ENCODE results near the gene ARL15. TPM values are rescaled to one million over a fixed set of nuclear protein-coding genes. Genes with fewer than 3 reads are reported as not detected.

ARL15 gene
- total and polyA plus RNA-seq, 4 donors: 5.0 to 24.8 (median 13.3) TPM

- no peak for TF ChIP-seq MAX (IDR thresholded peaks at IDR 0.05)
- TF ChIP-seq HNF4A (conservative IDR thresholded peaks at IDR 0.05): no peak
- TF ChIP-seq FOXA2 (IDR thresholded peaks at IDR 0.05): no peak
Measured at GRCh38 chr5:54229041-54229780, 81.2 kb downstream of the ARL15 start (continued).

- no peak for DNase-seq (ENCODE audit: low spot score)
- no peak overlapping the region for H3K27ac ChIP-seq (ENCODE audit: low read depth in 1 of 2, low read length in 2 of 2)
- no peaks in the 10 kb centered on the region for H3K9me3 ChIP-seq (ENCODE audit: control insufficient read depth in 4 of 4, low read length in 3 of 4)
- H3K36me3 ChIP-seq (ENCODE audit: control insufficient read depth in 4 of 4, insufficient read depth in 3 of 4, low read depth in 1 of 4, low read length in 3 of 4): no peaks in the 10 kb centered on the region
- no peaks in the 10 kb centered on the region for H3K4me1 ChIP-seq (ENCODE audit: control insufficient read depth in 4 of 4, insufficient read depth in 4 of 4, low read length in 3 of 4)
- no peaks in the 10 kb centered on the region for H3K27me3 ChIP-seq (ENCODE audit: control insufficient read depth in 4 of 4, insufficient read depth in 4 of 4, low read length in 3 of 4)
- H3K4me3 ChIP-seq (ENCODE audit: low read depth in 1 of 3, low read length in 3 of 3): no peak overlapping the region
- WGBS: 94% methylated on average over 1 of the region's 1 CpG
- TF ChIP-seq SP1 (IDR thresholded peaks at IDR 0.05) (no peak), RAD21 (IDR thresholded peaks at IDR 0.05) (no peak), CTCF (IDR thresholded peaks at IDR 0.05; ENCODE audit: low read depth, low read length, missing input control) (no peak), FOXA1 (IDR thresholded peaks at IDR 0.05) (no peak), RXRA (IDR thresholded peaks at IDR 0.05) (no peak), TAF1 (conservative IDR thresholded peaks at IDR 0.05) (no peak), JUND (IDR thresholded peaks at IDR 0.05) (no peak), NR2F2 (IDR thresholded peaks at IDR 0.05) (no peak)
- H3K9ac ChIP-seq (ENCODE audit: low read depth in 1 of 2, low read length in 2 of 2): no peak overlapping the region
Measured at GRCh38 chr5:54227759-54228158, 82.6 kb downstream of the ARL15 start.

GRCh38 chr5:54227109-54227508 is 83.3 kb downstream of the ARL15 start:
- Histone ChIP-seq H3K36me3 (ENCODE audit: control insufficient read depth in 4 of 4, insufficient read depth in 3 of 4, low read depth in 1 of 4, low read length in 3 of 4) (no peaks in the 10 kb centered on the region), H3K27ac (ENCODE audit: low read depth in 1 of 2, low read length in 2 of 2) (no peak overlapping the region), H3K9me3 (ENCODE audit: control insufficient read depth in 4 of 4, low read length in 3 of 4) (no peaks in the 10 kb centered on the region), H3K9ac (ENCODE audit: low read depth in 1 of 2, low read length in 2 of 2) (no peak overlapping the region), H3K4me3 (ENCODE audit: low read depth in 1 of 3, low read length in 3 of 3) (no peak overlapping the region), H3K4me1 (ENCODE audit: control insufficient read depth in 4 of 4, insufficient read depth in 4 of 4, low read length in 3 of 4) (no peaks in the 10 kb centered on the region), H3K27me3 (ENCODE audit: control insufficient read depth in 4 of 4, insufficient read depth in 4 of 4, low read length in 3 of 4) (no peaks in the 10 kb centered on the region)
- 89% methylated on average over 3 of the region's 3 CpGs for WGBS
- TF ChIP-seq FOXA2 (IDR thresholded peaks at IDR 0.05): no peak
- TF ChIP-seq JUND (IDR thresholded peaks at IDR 0.05): no peak
- TF ChIP-seq SP1 (IDR thresholded peaks at IDR 0.05): no peak
- TF ChIP-seq GABPA (IDR thresholded peaks at IDR 0.05 in 1 of 2, conservative IDR thresholded peaks at IDR 0.05 in 1 of 2): no peak
- no peak for TF ChIP-seq YY1 (IDR thresholded peaks at IDR 0.05)
- no peak for TF ChIP-seq MAX (IDR thresholded peaks at IDR 0.05)
- TF ChIP-seq EGR1 (IDR thresholded peaks at IDR 0.05; ENCODE audit: low read depth in 2 of 2): no peak
- no peak for TF ChIP-seq REST (IDR thresholded peaks at IDR 0.05)
- no peak for TF ChIP-seq RAD21 (IDR thresholded peaks at IDR 0.05)
- TF ChIP-seq FOXA1 (IDR thresholded peaks at IDR 0.05): no peak
- no peak for TF ChIP-seq CTCF (IDR thresholded peaks at IDR 0.05; ENCODE audit: low read depth, low read length, missing input control)
- no peak for TF ChIP-seq NR2F2 (IDR thresholded peaks at IDR 0.05)
- TF ChIP-seq ZBTB33 (IDR thresholded peaks at IDR 0.05): no peak
- no peak for DNase-seq (ENCODE audit: low spot score)

Measured in liver (tissue), 9 donors.